GM19463 (cell line): ENCODE data around the gene PDE3B.

ENCODE experiments used
- ATAC-seq: cut with Tn5 transposase; IDR thresholded peaks from one replicate; pipeline ENCODE4 v1.9.1; 2021; ENCODE audit warnings: mild to moderate bottlenecking, moderate library complexity; ENCODE audit not compliant: unreplicated experiment

Gene PDE3B

DNA sequence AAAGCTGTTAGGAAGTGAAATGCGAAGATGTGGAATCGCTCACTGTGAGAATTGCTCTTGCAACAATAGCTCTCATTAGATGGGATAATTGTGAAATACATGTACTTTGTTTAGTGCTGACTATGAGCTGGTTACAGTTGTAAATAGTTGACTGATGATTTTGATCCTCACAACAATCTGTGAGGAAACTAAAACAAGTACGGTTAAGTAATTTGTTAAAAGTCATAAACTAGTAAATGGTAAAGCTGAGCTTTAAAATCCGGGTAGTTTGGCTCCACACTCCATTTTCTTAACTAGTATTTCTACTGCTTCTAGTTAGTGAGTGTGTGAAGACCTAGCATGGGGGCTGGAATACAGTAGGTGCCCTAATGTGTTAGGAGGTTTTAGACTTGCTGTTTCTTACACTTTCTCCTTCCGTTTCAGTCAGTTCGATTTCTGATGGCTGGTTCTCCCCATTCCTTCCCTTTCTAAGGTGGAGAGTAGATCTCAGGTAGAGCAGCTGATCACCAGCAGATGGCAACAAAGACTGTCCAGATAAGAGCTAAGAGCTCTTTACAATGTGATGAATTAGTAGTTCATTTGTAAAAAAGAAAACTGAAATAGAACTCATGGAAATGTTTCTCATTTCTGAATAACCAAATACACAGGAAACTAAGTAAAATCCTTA, 264.7 kb downstream of the PDE3B start:
- no peak for ATAC-seq

DNA sequence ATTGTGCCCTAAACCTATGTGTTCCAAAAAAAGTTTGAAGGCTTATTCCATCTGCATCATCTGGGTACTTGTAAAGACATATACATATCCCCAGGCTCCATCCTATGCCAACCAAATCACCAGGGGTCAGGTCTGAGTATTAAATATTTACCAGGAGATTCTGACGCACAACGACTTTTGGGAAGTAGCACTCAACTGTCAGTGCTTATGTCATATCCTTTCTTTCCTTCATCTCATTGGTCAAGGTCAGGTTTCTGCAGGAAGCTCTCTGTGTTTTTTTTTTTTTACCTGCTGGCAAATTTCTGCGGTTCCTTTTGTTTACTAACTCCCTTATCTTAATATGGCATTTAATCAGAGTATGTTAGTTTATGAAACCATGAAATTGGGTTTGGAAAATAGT, 270.9 kb downstream of the PDE3B start:
- ATAC-seq: no peak

DNA sequence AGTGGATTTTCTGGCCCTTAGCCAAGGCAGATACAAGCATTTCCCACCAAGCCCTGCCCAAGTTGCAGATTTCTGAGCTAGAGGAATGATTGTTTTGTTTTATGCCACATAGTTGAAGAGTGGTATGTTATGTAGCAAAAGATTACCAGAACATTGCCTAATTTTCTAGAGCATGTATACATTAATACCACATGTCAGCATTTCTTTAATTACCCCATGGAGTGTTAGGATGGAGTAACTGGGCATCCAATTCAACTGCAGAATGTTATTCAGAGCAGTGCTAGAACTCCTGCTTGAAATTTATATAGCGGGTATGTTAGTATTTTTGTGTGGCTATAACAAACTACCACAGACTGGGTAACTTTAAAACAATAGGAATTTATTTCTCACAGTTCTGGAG, 272.8 kb downstream of the PDE3B start:
- ATAC-seq: no peak
